IMR-90 (cell line): ENCODE measurements around the gene GUCD1. TPM values are rescaled to one million over a fixed set of nuclear protein-coding genes. Genes with fewer than 3 reads are reported as not detected.

ENCODE experiments used
- ATAC-seq: fragments of 200-7000 bp; cut with Tn5 transposase; 2 replicates; pipeline ENCODE4 v1.9.1; 2020; ENCODE audit warnings: low read depth, mild to moderate bottlenecking, moderate library complexity
- BruUV-seq: library from RNA; stranded (reverse); fragments of 400-500 nt; replicated peaks from 2 replicates; lab custom pipeline; 2021; lab: Mats Ljungman, UMichigan
- CTCF ChIA-PET: fragments of 300-600 bp; formaldehyde crosslinking; extraction: SDS; loops from one replicate; lab custom pipeline; 2021; ENCODE audit warnings: antibody characterized with exemption; lab: Yijun Ruan, JAX
- POLR2A ChIA-PET: fragments of 300-600 bp; sonication (Branson Sonifier 250); formaldehyde crosslinking; loops from one replicate; lab custom pipeline; 2022; ENCODE audit warnings: antibody characterized with exemption; ENCODE audit not compliant: unreplicated experiment; lab: Charles Lee
- DNase-seq: peaks from one replicate; pipeline ENCODE4 v3.0.0; 2013
- H2AFZ ChIP-seq: replicated peaks from 2 replicates; pipeline ENCODE3; 2013; ENCODE audit warnings: low read length, mild to moderate bottlenecking; ENCODE audit not compliant: poor library complexity
- H2AK5ac ChIP-seq: 2 replicates; pipeline ENCODE4 v1.6.1; 2013; ENCODE audit warnings: low read depth, low read length, inconsistent platforms
- H2AK9ac ChIP-seq: replicated peaks from 2 replicates; pipeline ENCODE3; 2013; ENCODE audit warnings: mild to moderate bottlenecking, low read depth, low read length, moderate library complexity; ENCODE audit not compliant: poor library complexity
- H2BK120ac ChIP-seq: 2 replicates; pipeline ENCODE4 v1.6.1; 2013; ENCODE audit warnings: low read depth, low read length, inconsistent platforms
- H2BK15ac ChIP-seq: 3 replicates; pipeline ENCODE4 v1.6.1; 2013; ENCODE audit warnings: low read depth, low read length, inconsistent platforms
- H2BK20ac ChIP-seq: 2 replicates; pipeline ENCODE4 v1.6.1; 2013; ENCODE audit warnings: low read depth, mild to moderate bottlenecking, inconsistent platforms, low read length, moderate library complexity
- H2BK5ac ChIP-seq: 2 replicates; pipeline ENCODE4 v1.6.1; 2013; ENCODE audit warnings: mild to moderate bottlenecking, low read depth, low read length, inconsistent platforms; ENCODE audit not compliant: poor library complexity, severe bottlenecking
- H3K14ac ChIP-seq: replicated peaks from 2 replicates; pipeline ENCODE4 v1.6.1; 2013; ENCODE audit warnings: low read depth, low read length, inconsistent platforms
- H3K18ac ChIP-seq: 2 replicates; pipeline ENCODE4 v1.6.1; 2013; ENCODE audit warnings: low read depth, low read length, control low read depth
- H3K23ac ChIP-seq: 2 replicates; pipeline ENCODE4 v1.6.1; 2013; ENCODE audit warnings: low read depth, low read length, inconsistent platforms
- H3K27ac ChIP-seq: 2 replicates; pipeline ENCODE4 v1.5.1; 2013; ENCODE audit warnings: mild to moderate bottlenecking, control low read depth, low read length; ENCODE audit not compliant: insufficient read depth
- H3K27me3 ChIP-seq: 2 replicates; pipeline ENCODE4 v1.6.1; 2013; ENCODE audit warnings: low read length; ENCODE audit not compliant: control insufficient read depth, insufficient read depth
- H3K36me3 ChIP-seq: 2 replicates; pipeline ENCODE4 v1.6.1; 2013; ENCODE audit warnings: low read length, mixed read lengths; ENCODE audit not compliant: control insufficient read depth, insufficient read depth
- H3K4ac ChIP-seq: 2 replicates; pipeline ENCODE4 v1.6.1; 2013; ENCODE audit warnings: low read depth, low read length, inconsistent platforms
- H3K4me1 ChIP-seq: 2 replicates; pipeline ENCODE4 v1.6.1; 2013; ENCODE audit warnings: low read length, mixed read lengths; ENCODE audit not compliant: control insufficient read depth, insufficient read depth
- H3K4me2 ChIP-seq: 2 replicates; pipeline ENCODE4 v1.6.1; 2013; ENCODE audit warnings: low read depth, mild to moderate bottlenecking, control low read depth, low read length, moderate library complexity
- H3K4me3 ChIP-seq: 2 replicates; pipeline ENCODE4 v1.5.1; 2013; ENCODE audit warnings: low read depth, mild to moderate bottlenecking, control low read depth, low read length, moderate library complexity; ENCODE audit not compliant: insufficient read depth
- H3K56ac ChIP-seq: 2 replicates; pipeline ENCODE4 v1.6.1; 2013; ENCODE audit warnings: low read length, inconsistent platforms; ENCODE audit not compliant: insufficient read depth; ENCODE audit errors: extremely low read depth
- H3K79me1 ChIP-seq, 2 experiments: 2 replicates each; pipeline ENCODE4 v1.6.1; 2013; ENCODE audit warnings: low read length in 2 of 2, inconsistent platforms in 1 of 2, low read depth in 1 of 2
- H3K9ac ChIP-seq: 2 replicates; pipeline ENCODE4 v1.6.1; 2013; ENCODE audit warnings: low read depth, low read length, control low read depth
- H3K9me1 ChIP-seq: 2 replicates; pipeline ENCODE4 v1.6.1; 2013; ENCODE audit warnings: low read length, inconsistent platforms; ENCODE audit not compliant: insufficient read depth
- H3K9me3 ChIP-seq: 2 replicates; pipeline ENCODE4 v1.6.1; 2013; ENCODE audit warnings: low read length; ENCODE audit not compliant: control insufficient read depth, insufficient read depth
- H4K20me1 ChIP-seq: 2 replicates; pipeline ENCODE4 v1.6.1; 2013; ENCODE audit warnings: low read length, inconsistent platforms; ENCODE audit not compliant: insufficient read depth
- H4K5ac ChIP-seq: 2 replicates; pipeline ENCODE4 v1.6.1; 2013; ENCODE audit warnings: mild to moderate bottlenecking, low read depth, low read length, control low read depth
- H4K8ac ChIP-seq, 2 experiments: 2 replicates each; pipeline ENCODE4 v1.6.1; 2013; ENCODE audit warnings: low read depth in 2 of 2, low read length in 2 of 2, control low read depth in 1 of 2, inconsistent platforms in 1 of 2
- H4K91ac ChIP-seq: 2 replicates; pipeline ENCODE4 v1.6.1; 2013; ENCODE audit warnings: low read depth, low read length, inconsistent platforms; ENCODE audit not compliant: insufficient read depth
- BHLHE40 ChIP-seq: fragments of 150-350 bp; IDR thresholded peaks from 2 replicates; pipeline ENCODE4 v1.6.1; 2016; ENCODE audit warnings: mild to moderate bottlenecking, low read depth, low read length
- CEBPB ChIP-seq: IDR thresholded peaks from 2 replicates; pipeline ENCODE4 v1.6.1; 2012; ENCODE audit warnings: low read depth, low read length, improper control_type of control experiment
- CTCF ChIP-seq: conservative IDR thresholded peaks from 2 replicates; pipeline ENCODE4 v1.5.1; 2012; ENCODE audit warnings: mild to moderate bottlenecking, low read depth, low read length, improper control_type of control experiment
- ELK1 ChIP-seq: fragments of 150-350 bp; IDR thresholded peaks from 2 replicates; pipeline ENCODE4 v1.6.1; 2016; ENCODE audit warnings: low read depth, mild to moderate bottlenecking, low read length, moderate library complexity, borderline replicate concordance
- MAFK ChIP-seq: IDR thresholded peaks from 2 replicates; pipeline ENCODE4 v1.6.1; 2012; ENCODE audit warnings: low read depth, low read length, improper control_type of control experiment
- MAZ ChIP-seq: IDR thresholded peaks from 2 replicates; pipeline ENCODE4 v1.6.1; 2012; ENCODE audit warnings: low read depth, mild to moderate bottlenecking, low read length, improper control_type of control experiment, moderate library complexity, borderline replicate concordance
- POLR2A ChIP-seq: IDR thresholded peaks from 2 replicates; pipeline ENCODE4 v1.6.1; 2012; ENCODE audit warnings: mild to moderate bottlenecking, low read depth, low read length
- RAD21 ChIP-seq: IDR thresholded peaks from 2 replicates; pipeline ENCODE4 v1.6.1; 2012; ENCODE audit warnings: low read length, improper control_type of control experiment
- RFX5 ChIP-seq: IDR thresholded peaks from 2 replicates; pipeline ENCODE4 v1.8.0; 2012; ENCODE audit warnings: low read depth, mild to moderate bottlenecking, low read length, moderate library complexity
- SMC3 ChIP-seq: fragments of 150-350 bp; IDR thresholded peaks from 2 replicates; pipeline ENCODE4 v1.6.1; 2016; ENCODE audit warnings: low read depth, mild to moderate bottlenecking, antibody characterized with exemption, low read length, moderate library complexity
- WGBS, 2 experiments: methylation state at CpG; one replicate each; pipeline versions ENCODE4 v1.1.5 to v1.1.7; 2013; ENCODE audit warnings: missing lambda C conversion rate in 2 of 2; ENCODE audit not compliant: insufficient read length in 1 of 2; ENCODE audit errors: extremely low coverage in 2 of 2; 5-methylcytosine and 5-hydroxymethylcytosine counted together
- dilution Hi-C: fragments of 300-500 bp; cut with HindIII; formaldehyde crosslinking; loops from one replicate; pipeline ENCODE4 v1.14.3; 2018; ENCODE audit warnings: low sequenced_read_pairs; ENCODE audit not compliant: unreplicated experiment
- in situ Hi-C: fragments of 300-500 bp; cut with MboI; formaldehyde crosslinking; loops from 3 replicates; pipeline ENCODE4 v1.14.3; 2019; ENCODE audit warnings: low sequenced_read_pairs, inconsistent platforms, mixed read lengths
- intact Hi-C: fragments of 100-400 bp; cut with micrococcal nuclease; formaldehyde crosslinking; loops from 2 replicates; pipeline ENCODE4 v1.10.0; 2022
- polyA plus RNA-seq, 3 experiments: library from polyadenylated mRNA; depleted of rRNA; stranded (reverse); fragments of >200 nt; gene quantifications; 2 replicates each; pipeline ENCODE4 v1.2.3, GENCODE V29; 2012; ENCODE audit warnings: low replicate concordance in 1 of 3
- total RNA-seq: library from RNA; depleted of rRNA; stranded (reverse); fragments of >200 nt; gene quantifications from 2 replicates; pipeline ENCODE4 v1.2.3, GENCODE V29; 2012

GUCD1 gene
- total and polyA plus RNA-seq, 2 of the 4 experiments (the other 2 are of a cell fraction) = 97.6 to 143 TPM

GRCh38 chr22:24595228-24595627, 40.3 kb upstream of the GUCD1 start:
- Histone ChIP-seq H3K9ac (no peak overlapping the region), H3K4me2 (no peak overlapping the region), H3K9me3 (no peaks in the 10 kb centered on the region), H3K27me3 (no peaks in the 10 kb centered on the region), H3K9me1 (peaks cover 11% of the 10 kb centered on the region), H3K27ac (no peak overlapping the region), H2AK5ac (no peak overlapping the region), H3K18ac (no peak overlapping the region), H4K8ac (no peak overlapping the region), H2AK9ac (no peak overlapping the region), H4K91ac (no peak overlapping the region), H3K4me1 (no peaks in the 10 kb centered on the region), H3K36me3 (no peaks in the 10 kb centered on the region), H3K4ac (no peak overlapping the region), H3K79me1 (peaks cover 0 to 8% of the 10 kb centered on the region in 2 experiments; a peak in 2 of 4 replicates), H2BK20ac (no peak overlapping the region), H4K20me1 (no peaks in the 10 kb centered on the region), H3K4me3 (no peak overlapping the region), H2AFZ (no peak overlapping the region), H3K23ac (no peak overlapping the region), H2BK15ac (no peak overlapping the region), H3K14ac (no peak overlapping the region; the same call in 1 of the 2 replicates), H2BK120ac (no peak overlapping the region), H3K56ac (no peak overlapping the region), H4K5ac (no peak overlapping the region), H2BK5ac (no peak overlapping the region)
- CTCF ChIA-PET = no interaction called here
- dilution Hi-C loops = no loop called here
- intact Hi-C loops = no loop called here
- no TSS peak for BruUV-seq
- in situ Hi-C loops = no loop called here
- no peak for DNase-seq
- no peak for TF ChIP-seq RFX5
- no peak for TF ChIP-seq POLR2A
- no peak for TF ChIP-seq CTCF
- no peak for TF ChIP-seq SMC3
- no peak for TF ChIP-seq MAZ
- TF ChIP-seq BHLHE40 = no peak
- TF ChIP-seq CEBPB = no peak
- no peak for TF ChIP-seq RAD21
- TF ChIP-seq MAFK = no peak
- no peak for TF ChIP-seq ELK1
- 100% methylated on average over 1 of the region's 6 CpGs; no CpG with 5 or more reads in 1 of the 2 experiments for WGBS, 2 experiments
- POLR2A ChIA-PET = no interaction called here
- ATAC-seq = no peak
